GM18951 (cell line): ENCODE results near the gene KBTBD3.
"Not testable (repeated sequence)": the region's sequence is repeated elsewhere in the genome, so short reads cannot be mapped to it uniquely, and the experiment has no call there.

Source experiments
- POLR2A ChIP-seq: IDR thresholded peaks from 4 replicates; pipeline ENCODE4 v1.6.1; 2011; ENCODE audit warnings: mild to moderate bottlenecking; ENCODE audit not compliant: insufficient read length, insufficient read depth; ENCODE audit errors: extremely low read depth
- in situ Hi-C: fragments of 300-500 bp; cut with MboI; formaldehyde crosslinking; loops from one replicate; pipeline ENCODE4 v1.12.0; 2022; ENCODE audit warnings: low sequenced_read_pairs, mixed read lengths, inconsistent platforms; ENCODE audit not compliant: unreplicated experiment

The KBTBD3 gene

GRCh38 chr11:106077609-106078455 lies 685 bp upstream of the KBTBD3 start, which contains the start of gene AASDHPPT:
Gene AASDHPPT, plus strand, starts transcription at chr11:106077662. Its CDS starts 49 bp downstream, at chr11:106077711.
- in situ Hi-C loops: no loop called here
- peak; percentile 82 for TF ChIP-seq POLR2A

DNA sequence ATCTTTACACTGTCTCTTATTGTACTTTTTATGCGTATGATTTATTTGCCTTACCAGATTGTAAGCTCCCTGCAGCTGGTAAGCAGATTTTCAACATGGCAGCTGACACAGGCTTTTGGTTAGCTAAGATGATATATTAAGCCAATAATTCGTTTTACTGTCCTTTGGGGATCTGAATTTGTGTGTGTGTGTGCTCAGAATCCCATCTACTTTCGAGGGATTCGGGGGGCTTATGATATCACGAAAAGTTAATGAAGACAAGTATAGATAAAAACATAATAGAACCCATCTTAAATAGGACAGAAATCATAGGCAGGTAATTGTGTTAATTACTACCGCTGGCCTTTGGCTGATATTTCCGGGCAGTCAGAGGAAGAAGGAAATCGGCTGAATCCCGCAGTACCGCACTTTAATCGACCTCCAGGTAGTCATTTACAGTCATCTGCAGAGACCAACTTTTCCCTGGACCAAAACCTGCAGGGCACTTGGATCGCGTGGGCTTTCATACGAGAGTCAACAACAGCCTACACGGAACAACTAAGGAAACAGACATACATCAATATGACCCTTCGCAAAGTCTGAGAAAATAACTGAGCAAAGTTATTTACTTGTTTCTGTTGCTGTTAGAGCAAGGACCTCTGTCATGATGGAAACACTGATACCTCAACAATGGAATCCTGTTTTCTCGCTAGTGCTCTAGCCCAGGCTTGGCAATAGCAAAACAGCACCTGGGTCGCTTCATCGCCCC lies 802 bp downstream of the KBTBD3 start:
- in situ Hi-C loops: no loop called here
- no peak for TF ChIP-seq POLR2A

- in situ Hi-C loops: no loop called here
Observed at GRCh38 chr11:106072804-106073203, 4.3 kb downstream of the KBTBD3 start.

DNA sequence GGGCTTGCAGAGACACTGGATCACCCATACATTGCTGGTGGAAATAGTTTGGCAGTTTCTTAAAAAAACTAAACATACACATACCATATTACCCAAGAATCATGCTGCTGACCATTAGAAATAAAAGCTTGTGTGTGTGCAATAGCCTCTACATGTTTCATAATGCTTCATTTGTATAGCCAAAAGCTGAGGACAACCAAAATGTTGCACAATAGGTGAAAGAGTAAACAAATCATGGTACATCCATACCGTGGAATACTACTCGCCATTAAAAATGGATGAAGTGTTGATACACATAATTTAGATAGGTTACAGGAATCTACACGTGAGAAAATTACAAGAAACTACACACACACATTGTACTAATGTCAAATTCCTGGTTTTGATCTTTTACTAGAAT lies 6.5 kb downstream of the KBTBD3 start:
- no peak for TF ChIP-seq POLR2A
- in situ Hi-C loops: no loop called here

More at GRCh38 chr11:106072804-106073203, 4.3 kb downstream of the KBTBD3 start:
- no peak for TF ChIP-seq POLR2A

DNA sequence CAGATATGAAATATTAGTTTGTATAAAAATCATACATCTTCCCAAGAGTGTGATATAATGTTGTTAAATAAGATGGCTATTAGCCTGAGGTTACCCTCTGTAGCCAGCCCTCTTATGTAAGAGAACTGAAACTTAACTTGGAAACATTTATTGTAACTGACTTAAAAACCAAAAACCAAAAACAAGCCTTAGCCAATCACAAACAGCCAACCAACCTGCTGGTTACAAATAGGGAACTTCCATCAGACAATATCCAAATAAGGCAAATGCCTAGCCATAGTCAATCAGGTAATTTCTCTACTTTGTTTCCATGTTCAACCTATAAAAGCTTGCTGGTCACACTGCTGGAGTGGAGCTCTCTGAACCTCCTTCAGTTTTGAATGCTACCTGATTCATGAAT lies 14.1 kb downstream of the KBTBD3 start:
- in situ Hi-C loops: no loop called here

DNA sequence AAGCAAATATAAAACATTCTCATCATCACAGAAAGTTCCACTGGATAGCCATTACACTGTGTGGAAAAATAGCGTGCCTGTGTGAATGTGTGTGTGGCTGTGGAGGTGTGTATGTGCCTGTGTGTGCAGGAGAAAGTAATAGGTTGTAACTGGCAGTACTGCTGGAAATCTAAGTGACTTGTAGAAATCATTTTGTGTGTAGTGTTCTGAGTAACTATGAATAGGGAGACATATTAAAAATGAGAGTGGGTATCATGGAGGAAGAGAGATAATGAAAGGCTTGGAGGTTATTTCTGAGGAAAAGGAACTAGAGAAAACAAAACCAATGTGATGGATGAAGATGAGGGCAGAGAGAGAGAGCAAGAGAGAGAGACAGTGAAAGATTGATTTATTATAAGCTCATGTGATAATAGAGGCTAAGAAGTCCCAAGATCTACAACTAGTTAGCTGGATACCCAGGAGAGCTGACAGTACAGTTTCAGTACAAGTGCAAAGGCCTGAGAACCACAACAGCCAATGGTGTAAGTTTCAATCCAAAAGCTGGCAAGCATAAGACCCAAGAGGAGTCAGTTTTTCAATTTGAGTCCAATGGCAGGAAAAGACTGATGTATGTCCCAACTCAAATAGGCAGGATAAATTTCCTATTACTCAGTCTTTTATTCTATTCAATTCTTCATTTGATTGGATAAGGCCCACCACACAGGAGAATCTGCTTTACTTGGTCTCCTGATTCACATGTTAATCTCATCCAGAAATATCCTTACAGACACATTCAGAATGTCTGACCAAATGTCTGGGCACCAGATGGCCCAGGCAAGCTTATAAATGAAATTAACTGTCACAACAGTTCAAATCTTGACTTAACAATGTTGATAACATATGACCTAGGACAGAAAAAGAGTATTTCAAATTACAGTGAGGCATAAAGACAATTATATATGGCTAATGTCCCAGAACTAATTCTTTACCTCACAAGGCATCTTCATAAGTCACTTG lies 14.9 kb downstream of the KBTBD3 start:
- TF ChIP-seq POLR2A: no peak
- in situ Hi-C loops: no loop called here

More for the DNA sequence above, 14.1 kb downstream of the KBTBD3 start:
- TF ChIP-seq POLR2A: no peak

DNA sequence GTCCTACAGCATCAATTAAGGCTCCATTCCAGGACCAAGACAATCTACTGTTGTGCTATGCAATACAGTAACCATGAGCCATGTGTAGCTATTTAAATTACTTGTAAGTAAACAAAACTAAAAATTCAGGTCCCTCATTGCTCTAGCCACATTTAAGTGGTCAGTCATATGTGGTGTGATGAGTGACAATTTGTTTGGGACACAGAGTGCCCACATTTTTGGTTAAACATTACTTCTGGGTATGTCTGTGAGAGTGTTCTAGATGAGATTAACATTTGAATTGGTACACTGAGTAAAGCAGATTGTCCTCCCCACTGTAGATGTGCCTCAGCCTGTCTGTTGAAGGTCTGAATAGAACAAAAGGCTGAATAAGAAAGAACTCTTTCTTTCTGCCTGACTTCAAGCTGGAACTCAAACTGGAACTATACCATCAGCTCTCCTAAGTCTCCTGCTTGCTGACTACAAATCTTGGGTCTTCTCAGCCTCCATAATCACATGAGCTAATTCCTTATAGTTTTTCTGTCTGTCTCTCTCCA lies 15.8 kb downstream of the KBTBD3 start:
- TF ChIP-seq POLR2A: no peak

GRCh38 chr11:106059617-106060016 lies 17.5 kb downstream of the KBTBD3 start:
- no peak for TF ChIP-seq POLR2A
- in situ Hi-C loops: no loop called here

More for the DNA sequence above, 15.8 kb downstream of the KBTBD3 start:
- in situ Hi-C loops: no loop called here

DNA sequence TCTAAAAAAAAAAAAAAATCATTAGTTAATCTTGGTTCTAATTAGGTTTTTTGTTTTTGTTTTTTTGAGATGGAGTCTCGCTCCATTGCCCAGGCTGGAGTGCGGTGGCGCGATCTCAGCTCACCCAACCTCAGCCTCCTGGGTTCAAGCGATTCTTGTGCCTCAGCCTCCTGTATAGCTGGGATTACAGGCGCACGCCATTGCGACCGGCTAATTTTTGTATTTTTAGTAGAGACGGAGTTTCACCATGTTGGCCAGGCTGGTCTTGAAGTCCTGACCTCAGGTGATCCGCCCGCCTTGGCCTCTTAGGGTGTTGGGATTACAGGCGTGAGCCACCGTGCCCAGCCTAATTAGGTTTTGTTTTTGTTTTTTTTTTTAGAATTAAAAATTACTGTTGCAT lies 18.8 kb downstream of the KBTBD3 start:
- in situ Hi-C loops: not testable (repeated sequence)

GRCh38 chr11:106051103-106051502 lies 26.0 kb downstream of the KBTBD3 start:
- no peak for TF ChIP-seq POLR2A
- in situ Hi-C loops: no loop called here

DNA sequence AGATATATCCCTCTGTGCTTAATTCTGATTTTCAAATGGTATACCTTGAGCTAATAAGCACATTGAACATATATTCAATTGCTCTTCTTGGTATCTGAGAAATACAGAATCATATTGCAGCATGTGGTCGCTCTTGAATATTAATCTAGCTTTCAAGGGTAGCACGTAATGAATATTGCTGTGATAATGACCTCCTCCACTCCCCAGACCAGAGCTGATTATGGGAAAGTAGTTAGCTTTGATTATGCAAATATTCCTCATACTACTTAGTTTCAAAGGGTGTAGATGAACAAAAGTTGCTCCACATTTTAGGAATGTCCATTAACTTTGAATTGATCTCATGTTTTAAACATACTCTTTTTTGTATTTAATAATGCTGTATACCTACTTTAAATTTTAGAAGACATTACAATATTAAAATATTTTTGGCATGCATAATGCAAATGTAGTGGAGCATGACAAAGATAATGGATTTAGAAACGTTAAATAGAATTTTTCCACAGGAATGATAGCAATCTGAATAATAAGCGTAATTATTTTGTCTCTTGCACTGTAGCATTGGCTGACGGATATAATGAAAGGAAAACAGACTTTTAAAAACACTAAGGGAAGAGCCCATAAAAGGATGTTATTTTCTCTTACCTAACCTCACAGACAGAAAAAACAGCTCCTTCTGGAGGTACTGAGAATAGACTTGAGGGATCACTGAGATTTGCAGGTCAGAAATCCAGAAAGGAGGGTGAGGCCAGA lies 27.2 kb downstream of the KBTBD3 start:
- in situ Hi-C loops: no loop called here
- no peak for TF ChIP-seq POLR2A

- in situ Hi-C loops: no loop called here
- TF ChIP-seq POLR2A: no peak
Observed at GRCh38 chr11:106047631-106048030, 29.5 kb downstream of the KBTBD3 start.
